ENCODE measurements around the gene ANGPTL4.
"Not testable (repeated sequence)": the region's sequence is repeated elsewhere in the genome, so short reads cannot be mapped to it uniquely, and the experiment has no call there.

Gene ANGPTL4

GRCh38 chr19:8334458-8335342 lies 29.3 kb upstream of the ANGPTL4 start:
- DNase-seq (ENCODE audit: low read depth), result no peak

DNA sequence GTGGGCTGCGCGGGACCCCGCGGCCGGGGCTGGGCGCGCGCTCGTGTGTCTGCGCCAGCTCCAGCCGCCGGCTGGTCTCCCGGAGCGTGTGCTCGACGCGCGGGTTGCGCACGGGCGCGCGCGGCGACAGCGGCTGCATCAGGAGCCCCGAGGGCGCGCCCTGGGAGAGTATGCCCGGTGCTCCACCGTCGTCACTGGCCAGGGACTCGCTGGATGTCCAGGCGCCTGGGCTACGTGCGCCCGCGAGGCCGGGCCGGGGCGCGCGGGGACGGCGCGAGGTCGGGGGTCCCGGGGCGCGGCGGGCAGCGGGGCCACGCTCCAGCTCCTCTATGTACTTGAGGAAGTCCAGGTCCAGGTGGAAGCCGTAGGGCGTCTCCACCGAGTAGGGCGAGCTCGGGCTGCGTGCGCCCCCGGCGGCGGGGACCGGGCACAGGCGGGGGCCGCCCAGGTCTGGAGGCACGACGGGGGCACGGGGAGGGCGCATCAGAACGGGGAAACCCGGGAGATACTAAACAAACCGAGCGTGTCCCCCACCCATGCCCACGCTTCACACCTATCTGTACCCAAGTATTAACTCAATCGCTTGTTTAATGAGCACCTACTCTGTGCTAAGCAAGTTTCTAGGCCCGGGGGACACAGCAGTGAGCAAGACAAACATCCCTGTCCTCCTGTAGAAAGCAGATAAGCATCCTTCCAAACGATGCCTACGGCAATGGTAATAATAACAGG lies 28.4 kb upstream of the ANGPTL4 start:
- DNase-seq (ENCODE audit: low read depth), result no peak

DNA sequence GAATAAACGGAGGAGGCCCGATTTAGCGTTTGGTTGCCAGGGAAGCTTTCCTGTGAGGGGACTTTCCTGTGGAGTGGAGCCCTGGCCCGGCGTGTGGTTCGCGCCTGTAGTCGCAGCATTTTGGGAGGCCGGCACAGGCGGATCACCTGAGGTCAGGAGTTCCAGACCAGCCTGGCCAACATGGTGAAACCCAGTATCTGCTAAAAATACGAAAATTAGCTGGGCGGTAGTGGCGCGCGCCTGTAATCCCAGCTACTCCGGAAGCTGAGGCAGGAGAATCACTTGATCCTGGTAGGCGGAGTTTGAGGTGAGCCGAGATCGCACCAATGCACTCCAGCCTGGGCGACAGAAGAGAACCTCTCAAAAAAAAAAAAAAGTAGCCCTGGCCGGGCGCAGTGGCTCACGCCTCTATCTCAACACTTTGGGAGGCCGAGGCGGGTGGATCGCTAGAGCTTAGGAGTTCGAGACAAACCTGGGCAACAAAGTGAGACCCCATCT lies 27.8 kb upstream of the ANGPTL4 start:
- DNase-seq (ENCODE audit: low read depth), result no peak

DNA sequence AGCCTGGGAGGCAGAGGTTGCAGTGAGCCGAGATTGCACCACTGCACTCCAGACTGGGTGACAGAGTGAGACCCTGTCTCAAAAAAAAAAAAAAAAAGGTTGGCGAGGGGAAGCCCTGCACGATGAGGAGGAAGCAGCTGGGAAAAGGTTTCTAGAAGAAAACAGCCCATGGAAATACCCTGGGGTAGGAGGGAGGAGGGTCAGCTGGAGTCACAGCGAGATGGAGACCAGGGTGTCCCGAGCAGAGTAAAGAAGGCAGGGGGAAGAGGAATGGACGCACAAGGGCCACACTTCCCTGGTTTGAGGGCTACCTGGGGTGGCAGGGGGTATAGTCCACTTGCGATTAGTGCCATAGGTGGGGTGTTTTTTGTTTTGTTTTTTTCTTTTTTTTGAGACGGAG lies 27.3 kb upstream of the ANGPTL4 start:
- no peak for DNase-seq (ENCODE audit: low read depth)

DNA sequence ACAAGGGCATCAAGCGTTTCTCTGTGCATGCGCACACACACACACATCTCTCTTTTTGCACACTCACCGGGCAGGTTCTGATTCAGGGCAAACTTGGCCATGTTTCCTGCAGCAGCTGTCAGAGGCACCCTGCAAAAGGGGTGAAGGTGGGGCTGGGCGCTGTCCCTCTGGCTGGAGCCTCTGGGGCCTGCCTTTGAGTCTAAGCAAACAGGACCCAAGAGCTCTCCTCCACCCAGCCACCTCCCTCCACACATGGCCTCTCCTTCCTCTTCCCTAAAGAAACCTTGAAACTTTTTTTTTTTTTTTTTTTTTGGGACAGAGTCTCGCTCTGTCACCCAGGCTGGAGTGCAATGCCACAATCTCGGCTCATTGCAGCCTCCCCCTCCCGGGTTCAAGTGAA lies 26.2 kb upstream of the ANGPTL4 start:
- no peak for DNase-seq (ENCODE audit: low read depth)

DNA sequence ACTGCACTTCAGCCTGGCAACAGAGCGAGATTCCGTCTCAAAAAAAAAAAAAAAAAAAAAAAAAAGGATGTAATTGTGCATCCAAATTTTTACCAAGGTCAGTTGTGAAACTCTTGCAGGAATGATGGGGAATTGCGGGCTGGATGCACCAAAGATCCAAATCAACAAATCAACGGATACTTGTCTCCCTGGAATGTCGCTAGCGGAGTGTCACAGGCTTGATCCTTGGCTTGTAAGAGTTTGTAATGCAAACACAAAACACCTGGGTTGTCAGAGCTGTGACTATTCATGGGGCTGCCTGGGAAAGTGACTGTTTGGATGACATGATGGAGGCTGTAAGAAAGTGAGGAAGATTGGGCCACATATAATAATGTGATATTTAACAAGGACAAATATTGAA lies 25.1 kb upstream of the ANGPTL4 start:
- DNase-seq (ENCODE audit: low read depth), result no peak

GRCh38 chr19:8340341-8341096 lies 23.4 kb upstream of the ANGPTL4 start:
- no peak for DNase-seq (ENCODE audit: low read depth)

GRCh38 chr19:8341504-8341903 lies 22.5 kb upstream of the ANGPTL4 start:
- not testable (repeated sequence) for DNase-seq (ENCODE audit: low read depth)

GRCh38 chr19:8342316-8342683 lies 21.7 kb upstream of the ANGPTL4 start:
- DNase-seq (ENCODE audit: low read depth), result no peak

- DNase-seq (ENCODE audit: low read depth), result peak; percentile 88
These were observed 21.1 kb upstream of the ANGPTL4 start, which contains the start of gene KANK3 for GRCh38 chr19:8342684-8343482. KANK3 (minus strand) TSS chr19:8343262; CDS start chr19:8337828, 5,434 bp downstream.

DNA sequence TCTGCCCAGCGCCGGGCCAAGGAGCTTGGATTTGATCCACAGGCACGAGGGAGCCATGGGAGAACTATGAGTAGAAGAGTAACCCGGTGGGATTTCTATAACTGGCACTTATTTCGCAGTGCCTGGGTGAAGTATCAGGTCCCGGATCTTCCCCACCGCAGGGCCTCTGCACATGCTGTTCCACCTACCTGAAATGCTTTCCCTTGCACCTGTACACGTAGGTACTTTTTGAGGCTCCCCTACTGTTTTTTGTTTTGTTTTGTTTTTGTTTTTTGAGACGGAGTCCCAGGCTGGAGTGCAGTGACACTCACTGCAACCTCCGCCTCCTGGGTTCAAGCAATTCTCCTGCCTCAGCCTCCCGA lies 20.5 kb upstream of the ANGPTL4 start:
- no peak for DNase-seq (ENCODE audit: low read depth)

DNA sequence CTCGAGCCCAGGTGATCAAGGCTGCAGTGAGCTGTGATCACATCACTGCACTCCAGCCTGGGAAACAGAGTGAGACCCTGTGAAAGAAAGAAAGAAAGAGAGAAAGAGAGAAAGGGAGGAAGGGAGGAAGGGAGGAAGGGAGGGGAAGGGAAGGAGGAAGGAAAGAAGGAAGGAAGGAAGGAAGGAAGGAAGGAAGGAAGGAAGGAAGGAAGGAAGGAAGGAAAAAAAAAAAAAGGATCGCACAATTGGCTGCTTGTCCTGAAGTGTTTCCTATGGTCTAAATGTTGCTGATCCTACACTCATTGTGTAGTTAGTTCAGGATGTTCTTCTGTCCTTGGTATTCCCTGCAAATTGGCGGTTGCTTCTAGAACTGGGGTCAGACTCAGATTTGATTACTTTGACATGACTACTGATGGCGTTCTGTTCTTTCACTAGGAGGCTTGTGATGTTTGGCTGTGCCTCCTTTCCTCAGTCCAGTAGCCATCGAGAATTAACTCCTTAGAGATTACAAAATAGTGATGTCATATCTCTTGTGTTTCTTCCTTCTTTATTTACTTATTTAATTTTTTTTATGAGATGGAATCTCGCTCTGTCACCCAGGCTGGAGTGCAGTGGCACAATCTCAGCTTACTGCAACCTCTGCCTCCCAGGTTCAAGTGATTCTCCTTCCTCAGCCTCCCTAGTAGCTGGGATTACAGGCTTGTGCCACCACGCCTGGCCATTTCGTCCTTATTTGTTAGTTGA lies 14.2 kb upstream of the ANGPTL4 start:
- DNase-seq (ENCODE audit: low read depth), result not testable (repeated sequence)

DNA sequence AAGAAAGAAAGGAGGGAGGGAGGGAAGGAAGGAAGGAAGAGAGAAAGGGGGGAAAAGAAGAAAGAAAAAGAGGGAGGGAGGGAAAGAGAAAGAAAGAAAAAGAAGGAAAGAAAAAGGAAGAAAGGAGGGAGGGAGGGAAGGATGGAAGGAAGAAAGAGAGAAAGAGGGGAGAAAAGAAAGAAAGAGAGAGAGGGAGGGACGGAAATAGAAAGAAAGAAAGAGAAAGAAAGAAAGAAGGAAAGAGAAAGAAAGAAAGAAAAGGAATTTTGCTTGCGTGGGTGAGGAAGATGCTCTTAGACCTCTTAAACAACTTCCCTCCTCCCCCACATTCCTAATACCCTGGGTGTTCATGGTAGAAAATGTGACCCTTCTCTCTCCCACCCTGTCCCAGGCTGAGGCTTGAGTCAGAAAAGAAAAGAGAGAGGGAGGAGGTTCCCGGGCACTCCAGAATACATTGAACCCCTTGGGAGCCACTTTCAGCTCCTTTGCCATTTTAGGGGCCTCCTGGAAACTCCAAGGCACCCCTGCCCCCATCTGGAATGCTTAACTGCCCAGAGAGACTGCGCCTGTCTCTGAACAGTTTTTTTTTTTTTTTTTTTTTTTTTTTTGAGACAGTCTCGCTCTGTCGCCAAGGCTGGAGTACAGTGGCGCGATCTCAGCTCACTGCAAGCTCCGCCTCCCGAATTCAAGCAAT lies 11.7 kb upstream of the ANGPTL4 start:
- no peak for DNase-seq (ENCODE audit: low read depth)

GRCh38 chr19:8352845-8353244 lies 11.1 kb upstream of the ANGPTL4 start:
- not testable (repeated sequence) for DNase-seq (ENCODE audit: low read depth)

GRCh38 chr19:8355631-8356402 lies 8.1 kb upstream of the ANGPTL4 start:
- no peak for DNase-seq (ENCODE audit: low read depth)

DNA sequence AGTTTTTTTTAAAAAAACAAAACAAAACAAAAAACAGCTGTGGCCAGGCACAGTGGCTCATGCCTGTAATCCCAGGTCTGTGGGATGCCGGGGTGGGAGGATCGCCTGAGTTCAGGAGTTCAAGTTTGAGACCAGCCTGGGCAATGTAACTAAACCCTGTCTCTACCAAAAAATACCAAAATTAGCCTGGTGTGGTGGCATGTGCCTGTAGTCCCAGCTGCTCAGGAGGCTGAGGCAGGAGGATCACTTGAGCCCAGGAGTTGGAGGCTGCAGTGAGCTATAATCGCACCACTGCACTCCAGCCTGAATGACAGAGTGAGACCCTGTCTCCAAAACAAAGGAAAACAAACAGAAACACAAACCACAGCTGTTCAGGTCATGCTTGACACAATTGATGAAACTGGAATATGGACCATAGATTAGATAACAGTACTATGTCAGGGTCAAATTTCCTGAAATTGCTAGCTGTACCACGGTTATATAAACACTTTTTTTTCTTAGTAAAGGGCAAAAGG lies 6.9 kb upstream of the ANGPTL4 start:
- DNase-seq (ENCODE audit: low read depth), result no peak

DNA sequence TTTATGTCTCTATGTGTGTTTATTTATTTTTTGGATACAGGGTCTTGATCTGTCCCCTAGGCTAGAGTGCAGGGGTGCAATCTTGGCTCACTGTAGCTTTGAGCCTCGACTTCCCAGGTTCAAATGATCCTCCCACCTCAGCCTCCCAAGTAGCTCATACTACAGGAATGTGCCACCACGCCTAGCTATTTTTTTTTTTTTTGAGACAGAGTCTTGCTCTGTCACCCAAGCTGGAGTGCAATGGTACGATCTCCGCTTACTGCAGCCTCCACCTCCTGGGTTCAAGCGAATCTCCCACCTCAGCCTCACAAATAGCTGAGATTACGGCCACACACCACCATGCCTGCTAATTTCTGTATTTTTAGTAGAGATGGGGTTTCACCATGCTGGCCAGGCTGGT lies 5.0 kb upstream of the ANGPTL4 start:
- no peak for DNase-seq (ENCODE audit: low read depth)

GRCh38 chr19:8360196-8360595 lies 3.8 kb upstream of the ANGPTL4 start:
- no peak for DNase-seq (ENCODE audit: low read depth)

Measured in activated T-cell treated with anti-CD3 and anti-CD28 coated beads for 1 hour (primary cell).